K562 (cell line): ENCODE results near the gene MADCAM1. TPM values are rescaled to one million over a fixed set of nuclear protein-coding genes. Genes with fewer than 3 reads are reported as not detected.

ENCODE experiments used
- CHD1 ChIP-seq: fragments of 200-600 bp; sonication (generic); IDR thresholded peaks from one replicate; pipeline ENCODE4 v1.6.1; 2012; ENCODE audit warnings: mild to moderate bottlenecking, moderate library complexity, low read length, inconsistent platforms
- ILK ChIP-seq: fragments of 450-650 bp; IDR thresholded peaks from 2 replicates; pipeline ENCODE4 v1.6.1; 2016; ENCODE audit warnings: missing genetic modification characterization, low read depth, mild to moderate bottlenecking, missing compliant biosample characterization, moderate library complexity, borderline replicate concordance
- MAFG ChIP-seq: fragments of 450-650 bp; conservative IDR thresholded peaks from 2 replicates; pipeline ENCODE4 v1.6.1; 2016; ENCODE audit warnings: missing genetic modification characterization, missing compliant biosample characterization
- SMARCE1 ChIP-seq: fragments of 450-650 bp; IDR thresholded peaks from 2 replicates; pipeline ENCODE4 v1.7.1; 2016; ENCODE audit warnings: mild to moderate bottlenecking
- SMC3 ChIP-seq: conservative IDR thresholded peaks from 2 replicates; pipeline ENCODE4 v1.6.1; 2011; ENCODE audit warnings: low read depth, low read length, improper control_type of control experiment; ENCODE audit not compliant: insufficient read depth
- ZNF316 ChIP-seq: fragments of 450-650 bp; IDR thresholded peaks from 2 replicates; pipeline ENCODE4 v1.6.1; 2016
- polyA plus RNA-seq, 8 experiments: library from polyadenylated mRNA; depleted of rRNA in 4 of 8; stranded (reverse) in 5 of 8; unstranded in 3 of 8; fragments of >200 nt; fragmentation: Nextera tagmentation in 2 of 8; fragmentation: Illumina TruSeq in 1 of 8; extraction: Ambion mirVana in 2 of 8; extraction: Trizol in 1 of 8; gene quantifications; 2 replicates each; pipeline versions ENCODE4 v1.2.1 to v1.2.3, GENCODE V29; 2011 to 2014; ENCODE audit warnings: inconsistent platforms in 1 of 8, missing spikeins in 1 of 8
- total RNA-seq, 7 experiments: library from RNA; depleted of rRNA in 6 of 7; stranded (reverse); fragments of >200 nt in 6 of 7; fragmentation: Illumina TruSeq in 2 of 7; extraction: Trizol in 2 of 7; gene quantifications; 2 replicates each; pipeline versions ENCODE4 v1.2.1 to v1.2.3, GENCODE V29; 2011 to 2021; ENCODE audit warnings: low replicate concordance in 1 of 7
- TF ChIP-seq, protein P1 (sequence below): sonication (generic); formaldehyde crosslinking; IDR thresholded peaks from 2 replicates; pipeline ENCODE4 v1.8.0; 2022; ENCODE audit warnings: mild to moderate bottlenecking, missing genetic modification reagents
- TF ChIP-seq, protein P2 (sequence below), 2 experiments: fragments of 450-650 bp; IDR thresholded peaks; 2 replicates each; pipeline ENCODE4 v1.6.1; 2016
- TF ChIP-seq, protein P3 (sequence below): fragments of 450-650 bp; IDR thresholded peaks from 2 replicates; pipeline ENCODE4 v1.6.1; 2016; ENCODE audit warnings: mild to moderate bottlenecking, moderate library complexity

The MADCAM1 gene
- total and polyA plus RNA-seq, 9 of the 15 experiments (the other 6 are each of a cell fraction or from before 2014, with no cell fraction given), result 0.09 to 0.36 (median 0.09) TPM; not detected in 6

DNA sequence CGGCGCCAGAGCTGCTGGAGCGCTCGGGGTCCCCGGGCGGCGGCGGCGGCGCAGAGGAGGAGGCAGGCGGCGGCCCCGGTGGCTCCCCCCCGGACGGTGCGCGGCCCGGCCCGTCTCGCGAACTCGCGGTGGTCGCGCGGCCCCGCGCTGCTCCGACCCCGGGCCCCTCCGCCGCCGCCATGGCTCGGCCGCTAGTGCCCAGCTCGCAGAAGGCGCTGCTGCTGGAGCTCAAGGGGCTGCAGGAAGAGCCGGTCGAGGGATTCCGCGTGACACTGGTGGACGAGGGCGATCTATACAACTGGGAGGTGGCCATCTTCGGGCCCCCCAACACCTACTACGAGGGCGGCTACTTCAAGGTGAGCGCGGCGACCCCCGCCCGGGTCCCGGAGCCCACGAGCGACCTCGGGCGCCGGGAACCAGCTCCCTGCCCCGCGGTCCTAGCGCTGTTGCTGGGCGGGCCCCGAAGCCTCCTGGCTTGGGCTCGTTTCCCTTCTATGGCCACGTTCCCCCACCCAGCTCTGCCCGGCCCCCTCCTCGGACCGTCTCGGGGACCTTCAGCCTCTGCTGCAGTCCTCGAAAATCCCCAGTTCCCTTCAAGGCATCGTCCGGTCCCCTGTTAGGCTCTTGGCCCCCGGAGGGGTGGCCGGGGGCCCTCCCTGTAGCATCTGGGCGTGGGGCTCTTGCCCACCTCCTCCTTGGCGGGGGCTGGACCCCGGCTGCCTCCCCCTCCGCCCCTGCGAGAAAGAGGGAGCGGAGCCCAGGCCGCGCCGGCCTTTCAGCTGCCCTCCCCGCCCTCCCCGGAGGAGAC is 35.7 kb downstream of the MADCAM1 start, which contains the start of gene CDC34 (continued):
- TF ChIP-seq, protein P1, sequence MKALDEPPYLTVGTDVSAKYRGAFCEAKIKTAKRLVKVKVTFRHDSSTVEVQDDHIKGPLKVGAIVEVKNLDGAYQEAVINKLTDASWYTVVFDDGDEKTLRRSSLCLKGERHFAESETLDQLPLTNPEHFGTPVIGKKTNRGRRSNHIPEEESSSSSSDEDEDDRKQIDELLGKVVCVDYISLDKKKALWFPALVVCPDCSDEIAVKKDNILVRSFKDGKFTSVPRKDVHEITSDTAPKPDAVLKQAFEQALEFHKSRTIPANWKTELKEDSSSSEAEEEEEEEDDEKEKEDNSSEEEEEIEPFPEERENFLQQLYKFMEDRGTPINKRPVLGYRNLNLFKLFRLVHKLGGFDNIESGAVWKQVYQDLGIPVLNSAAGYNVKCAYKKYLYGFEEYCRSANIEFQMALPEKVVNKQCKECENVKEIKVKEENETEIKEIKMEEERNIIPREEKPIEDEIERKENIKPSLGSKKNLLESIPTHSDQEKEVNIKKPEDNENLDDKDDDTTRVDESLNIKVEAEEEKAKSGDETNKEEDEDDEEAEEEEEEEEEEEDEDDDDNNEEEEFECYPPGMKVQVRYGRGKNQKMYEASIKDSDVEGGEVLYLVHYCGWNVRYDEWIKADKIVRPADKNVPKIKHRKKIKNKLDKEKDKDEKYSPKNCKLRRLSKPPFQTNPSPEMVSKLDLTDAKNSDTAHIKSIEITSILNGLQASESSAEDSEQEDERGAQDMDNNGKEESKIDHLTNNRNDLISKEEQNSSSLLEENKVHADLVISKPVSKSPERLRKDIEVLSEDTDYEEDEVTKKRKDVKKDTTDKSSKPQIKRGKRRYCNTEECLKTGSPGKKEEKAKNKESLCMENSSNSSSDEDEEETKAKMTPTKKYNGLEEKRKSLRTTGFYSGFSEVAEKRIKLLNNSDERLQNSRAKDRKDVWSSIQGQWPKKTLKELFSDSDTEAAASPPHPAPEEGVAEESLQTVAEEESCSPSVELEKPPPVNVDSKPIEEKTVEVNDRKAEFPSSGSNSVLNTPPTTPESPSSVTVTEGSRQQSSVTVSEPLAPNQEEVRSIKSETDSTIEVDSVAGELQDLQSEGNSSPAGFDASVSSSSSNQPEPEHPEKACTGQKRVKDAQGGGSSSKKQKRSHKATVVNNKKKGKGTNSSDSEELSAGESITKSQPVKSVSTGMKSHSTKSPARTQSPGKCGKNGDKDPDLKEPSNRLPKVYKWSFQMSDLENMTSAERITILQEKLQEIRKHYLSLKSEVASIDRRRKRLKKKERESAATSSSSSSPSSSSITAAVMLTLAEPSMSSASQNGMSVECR (CRISPR knock-in tag), result 0 out of 2 replicates have a peak, but pooled peaks have one; percentile 1
- TF ChIP-seq, protein P2, sequence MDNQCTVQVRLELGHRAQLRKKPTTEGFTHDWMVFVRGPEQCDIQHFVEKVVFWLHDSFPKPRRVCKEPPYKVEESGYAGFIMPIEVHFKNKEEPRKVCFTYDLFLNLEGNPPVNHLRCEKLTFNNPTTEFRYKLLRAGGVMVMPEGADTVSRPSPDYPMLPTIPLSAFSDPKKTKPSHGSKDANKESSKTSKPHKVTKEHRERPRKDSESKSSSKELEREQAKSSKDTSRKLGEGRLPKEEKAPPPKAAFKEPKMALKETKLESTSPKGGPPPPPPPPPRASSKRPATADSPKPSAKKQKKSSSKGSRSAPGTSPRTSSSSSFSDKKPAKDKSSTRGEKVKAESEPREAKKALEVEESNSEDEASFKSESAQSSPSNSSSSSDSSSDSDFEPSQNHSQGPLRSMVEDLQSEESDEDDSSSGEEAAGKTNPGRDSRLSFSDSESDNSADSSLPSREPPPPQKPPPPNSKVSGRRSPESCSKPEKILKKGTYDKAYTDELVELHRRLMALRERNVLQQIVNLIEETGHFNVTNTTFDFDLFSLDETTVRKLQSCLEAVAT (IDR thresholded peaks at IDR 0.05), result 0 out of 4 replicates have a peak, but pooled peaks of 1 of the 2 experiments have one; percentile 3
- TF ChIP-seq CHD1 (peak; percentile 95), SMARCE1 (no peak), MAFG (tag) (no peak), ILK (tag) (no peak), SMC3 (0 out of 2 replicates have a peak, but pooled peaks have one; percentile 2), ZNF316 (no peak)
- TF ChIP-seq, protein P3, sequence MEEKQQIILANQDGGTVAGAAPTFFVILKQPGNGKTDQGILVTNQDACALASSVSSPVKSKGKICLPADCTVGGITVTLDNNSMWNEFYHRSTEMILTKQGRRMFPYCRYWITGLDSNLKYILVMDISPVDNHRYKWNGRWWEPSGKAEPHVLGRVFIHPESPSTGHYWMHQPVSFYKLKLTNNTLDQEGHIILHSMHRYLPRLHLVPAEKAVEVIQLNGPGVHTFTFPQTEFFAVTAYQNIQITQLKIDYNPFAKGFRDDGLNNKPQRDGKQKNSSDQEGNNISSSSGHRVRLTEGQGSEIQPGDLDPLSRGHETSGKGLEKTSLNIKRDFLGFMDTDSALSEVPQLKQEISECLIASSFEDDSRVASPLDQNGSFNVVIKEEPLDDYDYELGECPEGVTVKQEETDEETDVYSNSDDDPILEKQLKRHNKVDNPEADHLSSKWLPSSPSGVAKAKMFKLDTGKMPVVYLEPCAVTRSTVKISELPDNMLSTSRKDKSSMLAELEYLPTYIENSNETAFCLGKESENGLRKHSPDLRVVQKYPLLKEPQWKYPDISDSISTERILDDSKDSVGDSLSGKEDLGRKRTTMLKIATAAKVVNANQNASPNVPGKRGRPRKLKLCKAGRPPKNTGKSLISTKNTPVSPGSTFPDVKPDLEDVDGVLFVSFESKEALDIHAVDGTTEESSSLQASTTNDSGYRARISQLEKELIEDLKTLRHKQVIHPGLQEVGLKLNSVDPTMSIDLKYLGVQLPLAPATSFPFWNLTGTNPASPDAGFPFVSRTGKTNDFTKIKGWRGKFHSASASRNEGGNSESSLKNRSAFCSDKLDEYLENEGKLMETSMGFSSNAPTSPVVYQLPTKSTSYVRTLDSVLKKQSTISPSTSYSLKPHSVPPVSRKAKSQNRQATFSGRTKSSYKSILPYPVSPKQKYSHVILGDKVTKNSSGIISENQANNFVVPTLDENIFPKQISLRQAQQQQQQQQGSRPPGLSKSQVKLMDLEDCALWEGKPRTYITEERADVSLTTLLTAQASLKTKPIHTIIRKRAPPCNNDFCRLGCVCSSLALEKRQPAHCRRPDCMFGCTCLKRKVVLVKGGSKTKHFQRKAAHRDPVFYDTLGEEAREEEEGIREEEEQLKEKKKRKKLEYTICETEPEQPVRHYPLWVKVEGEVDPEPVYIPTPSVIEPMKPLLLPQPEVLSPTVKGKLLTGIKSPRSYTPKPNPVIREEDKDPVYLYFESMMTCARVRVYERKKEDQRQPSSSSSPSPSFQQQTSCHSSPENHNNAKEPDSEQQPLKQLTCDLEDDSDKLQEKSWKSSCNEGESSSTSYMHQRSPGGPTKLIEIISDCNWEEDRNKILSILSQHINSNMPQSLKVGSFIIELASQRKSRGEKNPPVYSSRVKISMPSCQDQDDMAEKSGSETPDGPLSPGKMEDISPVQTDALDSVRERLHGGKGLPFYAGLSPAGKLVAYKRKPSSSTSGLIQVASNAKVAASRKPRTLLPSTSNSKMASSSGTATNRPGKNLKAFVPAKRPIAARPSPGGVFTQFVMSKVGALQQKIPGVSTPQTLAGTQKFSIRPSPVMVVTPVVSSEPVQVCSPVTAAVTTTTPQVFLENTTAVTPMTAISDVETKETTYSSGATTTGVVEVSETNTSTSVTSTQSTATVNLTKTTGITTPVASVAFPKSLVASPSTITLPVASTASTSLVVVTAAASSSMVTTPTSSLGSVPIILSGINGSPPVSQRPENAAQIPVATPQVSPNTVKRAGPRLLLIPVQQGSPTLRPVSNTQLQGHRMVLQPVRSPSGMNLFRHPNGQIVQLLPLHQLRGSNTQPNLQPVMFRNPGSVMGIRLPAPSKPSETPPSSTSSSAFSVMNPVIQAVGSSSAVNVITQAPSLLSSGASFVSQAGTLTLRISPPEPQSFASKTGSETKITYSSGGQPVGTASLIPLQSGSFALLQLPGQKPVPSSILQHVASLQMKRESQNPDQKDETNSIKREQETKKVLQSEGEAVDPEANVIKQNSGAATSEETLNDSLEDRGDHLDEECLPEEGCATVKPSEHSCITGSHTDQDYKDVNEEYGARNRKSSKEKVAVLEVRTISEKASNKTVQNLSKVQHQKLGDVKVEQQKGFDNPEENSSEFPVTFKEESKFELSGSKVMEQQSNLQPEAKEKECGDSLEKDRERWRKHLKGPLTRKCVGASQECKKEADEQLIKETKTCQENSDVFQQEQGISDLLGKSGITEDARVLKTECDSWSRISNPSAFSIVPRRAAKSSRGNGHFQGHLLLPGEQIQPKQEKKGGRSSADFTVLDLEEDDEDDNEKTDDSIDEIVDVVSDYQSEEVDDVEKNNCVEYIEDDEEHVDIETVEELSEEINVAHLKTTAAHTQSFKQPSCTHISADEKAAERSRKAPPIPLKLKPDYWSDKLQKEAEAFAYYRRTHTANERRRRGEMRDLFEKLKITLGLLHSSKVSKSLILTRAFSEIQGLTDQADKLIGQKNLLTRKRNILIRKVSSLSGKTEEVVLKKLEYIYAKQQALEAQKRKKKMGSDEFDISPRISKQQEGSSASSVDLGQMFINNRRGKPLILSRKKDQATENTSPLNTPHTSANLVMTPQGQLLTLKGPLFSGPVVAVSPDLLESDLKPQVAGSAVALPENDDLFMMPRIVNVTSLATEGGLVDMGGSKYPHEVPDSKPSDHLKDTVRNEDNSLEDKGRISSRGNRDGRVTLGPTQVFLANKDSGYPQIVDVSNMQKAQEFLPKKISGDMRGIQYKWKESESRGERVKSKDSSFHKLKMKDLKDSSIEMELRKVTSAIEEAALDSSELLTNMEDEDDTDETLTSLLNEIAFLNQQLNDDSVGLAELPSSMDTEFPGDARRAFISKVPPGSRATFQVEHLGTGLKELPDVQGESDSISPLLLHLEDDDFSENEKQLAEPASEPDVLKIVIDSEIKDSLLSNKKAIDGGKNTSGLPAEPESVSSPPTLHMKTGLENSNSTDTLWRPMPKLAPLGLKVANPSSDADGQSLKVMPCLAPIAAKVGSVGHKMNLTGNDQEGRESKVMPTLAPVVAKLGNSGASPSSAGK, result no peak
